Activated naive CD8-positive, alpha-beta T cell treated with anti-CD3 and anti-CD28 coated beads, Interleukin-2, amount 10 ng/mL, durations not matched to agents 7 days and 5 days (primary cell): ENCODE results near the gene UBE2S. TPM values are rescaled to one million over a fixed set of nuclear protein-coding genes. Genes with fewer than 3 reads are reported as not detected.
"Not testable (repeated sequence)": the region's sequence is repeated elsewhere in the genome, so short reads cannot be mapped to it uniquely, and the experiment has no call there.

ENCODE experiments used
- ATAC-seq: fragments of 150-1000 bp; cut with Tn5 transposase; one replicate; pipeline ENCODE4 v1.10.0; 2021; ENCODE audit warnings: low read depth, moderate library complexity
- POLR2A ChIA-PET: fragments of 350-600 bp; sonication (Branson Sonifier 250); formaldehyde crosslinking; loops from one replicate; lab custom pipeline; 2021; ENCODE audit warnings: antibody characterized with exemption; lab: Charles Lee
- DNase-seq: peaks from one replicate; pipeline ENCODE4 v3.0.0; 2021
- H3K27ac Mint-ChIP-seq: one replicate; pipeline ENCODE4 v1.8.0; 2022; ENCODE audit warnings: mild to moderate bottlenecking, mixed read lengths
- H3K27me3 Mint-ChIP-seq: one replicate; pipeline ENCODE4 v1.8.0; 2022; ENCODE audit warnings: mild to moderate bottlenecking, moderate library complexity, mixed read lengths
- H3K36me3 Mint-ChIP-seq: one replicate; pipeline ENCODE4 v1.8.0; 2021; ENCODE audit warnings: mild to moderate bottlenecking, mixed read lengths
- H3K4me1 Mint-ChIP-seq: one replicate; pipeline ENCODE4 v1.8.0; 2021; ENCODE audit warnings: mixed read lengths
- H3K4me3 Mint-ChIP-seq: one replicate; pipeline ENCODE4 v1.8.0; 2022; ENCODE audit warnings: mild to moderate bottlenecking, moderate library complexity, mixed read lengths
- H3K9me3 Mint-ChIP-seq: one replicate; pipeline ENCODE4 v1.8.0; 2021; ENCODE audit warnings: mixed read lengths
- total RNA-seq, 2 experiments: library from RNA; stranded (reverse); gene quantifications; one replicate each; pipeline ENCODE4 v1.2.3, GENCODE V29; 2021

The UBE2S gene
- total RNA-seq, 2 experiments from 2014 or later = 184 to 203 TPM

DNA sequence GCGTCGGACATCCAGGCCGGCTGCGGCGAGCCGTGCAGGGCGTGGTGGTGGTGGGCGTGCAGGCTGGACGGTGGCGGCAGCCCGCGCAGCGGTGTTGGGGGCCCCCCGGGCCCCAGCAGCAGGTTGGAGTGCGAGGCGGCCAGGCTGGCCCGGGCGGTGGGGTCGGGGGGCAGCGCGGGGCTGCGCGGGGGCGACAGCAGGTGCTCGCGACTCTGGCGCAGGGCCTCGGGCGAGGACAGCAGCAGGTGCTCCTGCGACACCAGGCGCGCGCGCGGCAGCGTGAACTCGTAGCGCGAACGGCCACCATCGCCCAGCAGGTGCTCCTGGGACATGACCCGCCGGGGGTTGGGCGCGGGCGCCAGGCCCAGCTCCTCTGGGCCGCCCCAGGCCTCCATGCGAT lies 25.7 kb upstream of the UBE2S start:
- H3K4me1 Mint-ChIP-seq = no peaks in the 10 kb centered on the region
- no peaks in the 10 kb centered on the region for H3K36me3 Mint-ChIP-seq
- H3K9me3 Mint-ChIP-seq = no peaks in the 10 kb centered on the region
- peaks cover 19% of the 10 kb centered on the region for H3K27me3 Mint-ChIP-seq
- no peak overlapping the region for H3K27ac Mint-ChIP-seq
- DNase-seq (no peak), ATAC-seq (no peak)
- no peak overlapping the region for H3K4me3 Mint-ChIP-seq
- POLR2A ChIA-PET = no interaction called here

DNA sequence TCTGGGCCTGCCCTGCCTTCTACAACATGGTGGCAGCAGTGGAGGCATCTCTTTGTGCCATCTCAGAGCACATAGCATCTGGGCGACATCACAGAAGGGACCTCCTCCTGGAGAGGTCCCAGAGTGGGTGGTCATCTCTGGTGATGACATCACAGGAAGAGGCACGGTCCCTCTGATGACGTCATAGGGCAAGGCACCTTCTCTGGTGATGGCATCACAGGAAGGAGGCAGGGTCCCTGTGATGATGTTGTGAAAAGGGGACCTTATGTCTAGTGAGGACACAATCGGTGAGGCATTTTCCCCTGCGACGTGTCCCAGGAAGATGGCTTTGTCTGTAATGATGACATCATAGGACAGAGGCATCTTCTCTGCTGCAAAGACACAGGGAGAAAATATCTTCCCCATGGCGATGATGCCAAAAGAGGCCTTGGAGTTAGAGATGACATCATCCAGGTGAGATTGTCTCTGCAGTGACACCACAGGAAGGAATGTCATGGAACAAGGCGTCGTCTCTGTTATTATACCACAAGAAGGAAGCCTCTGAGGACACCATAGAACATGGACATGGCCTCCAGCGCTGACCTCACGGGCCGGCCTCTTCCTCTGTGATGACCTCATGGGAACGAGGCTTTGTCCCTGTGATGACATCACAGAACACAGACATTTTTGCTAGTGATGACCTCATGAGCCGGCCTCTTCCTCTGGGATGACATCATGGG lies 24.8 kb upstream of the UBE2S start:
- no peak for ATAC-seq

DNA sequence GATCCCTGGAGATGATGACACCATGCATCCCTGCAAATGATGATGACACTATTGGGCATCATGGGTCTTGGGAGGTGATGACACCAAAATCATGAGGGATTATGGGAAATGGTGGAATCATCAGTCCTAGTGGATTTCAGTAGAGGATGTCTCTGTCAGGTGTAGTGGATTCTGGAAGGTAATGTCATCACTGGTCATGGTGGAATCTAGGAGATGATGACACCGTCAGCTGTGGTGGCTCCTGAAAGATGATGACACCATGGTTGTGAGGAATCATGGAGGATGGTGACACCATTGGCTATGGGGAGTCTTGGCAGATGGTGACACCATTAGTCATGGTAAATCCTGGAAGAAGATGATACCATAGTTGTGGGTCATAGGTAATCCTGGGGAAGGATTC lies 23.6 kb upstream of the UBE2S start:
- Mint-ChIP-seq H3K4me1 (no peaks in the 10 kb centered on the region), H3K4me3 (no peak overlapping the region), H3K36me3 (no peaks in the 10 kb centered on the region), H3K9me3 (no peaks in the 10 kb centered on the region), H3K27me3 (peaks cover 8% of the 10 kb centered on the region), H3K27ac (no peak overlapping the region)
- ATAC-seq (no peak), DNase-seq (no peak)
- POLR2A ChIA-PET = no interaction called here

More for the DNA sequence above, 24.8 kb upstream of the UBE2S start:
- H3K36me3 Mint-ChIP-seq = no peaks in the 10 kb centered on the region
- no peak for DNase-seq
- no peaks in the 10 kb centered on the region for H3K9me3 Mint-ChIP-seq
- peaks cover 15% of the 10 kb centered on the region for H3K27me3 Mint-ChIP-seq
- H3K27ac Mint-ChIP-seq = no peak overlapping the region
- POLR2A ChIA-PET = no interaction called here
- no peaks in the 10 kb centered on the region for H3K4me1 Mint-ChIP-seq
- H3K4me3 Mint-ChIP-seq = no peak overlapping the region

DNA sequence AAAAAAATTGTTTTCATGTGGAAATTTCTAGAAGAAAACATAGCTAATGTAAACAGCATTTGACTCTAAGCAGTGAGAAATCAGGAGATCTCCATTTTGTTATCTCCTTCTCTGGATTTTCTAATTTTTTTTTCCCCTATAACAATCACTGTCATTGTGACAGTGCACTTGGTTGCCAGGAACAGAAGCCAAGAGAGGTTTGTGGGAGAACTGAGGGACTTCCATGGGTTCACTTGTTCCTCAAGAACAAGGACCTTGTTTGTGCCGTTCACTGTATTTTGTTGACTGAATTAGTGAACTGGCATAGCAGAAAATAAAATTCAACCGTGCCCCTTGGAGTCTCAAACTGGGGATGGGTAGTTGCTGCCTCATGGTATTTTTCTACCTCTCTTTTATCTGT lies 18.5 kb upstream of the UBE2S start:
- POLR2A ChIA-PET = interaction anchor here (0.6 to 0.7 kb wide), 2 partner anchors 137 to 911 kb away, joined by 3 to 4 read pairs; no protein-coding TSS in a partner anchor
- Mint-ChIP-seq H3K9me3 (no peaks in the 10 kb centered on the region), H3K4me3 (no peak overlapping the region), H3K27me3 (peaks cover 13% of the 10 kb centered on the region), H3K27ac (no peak overlapping the region), H3K36me3 (no peaks in the 10 kb centered on the region), H3K4me1 (peaks cover 7% of the 10 kb centered on the region)
- no peak for ATAC-seq
- DNase-seq = no peak

DNA sequence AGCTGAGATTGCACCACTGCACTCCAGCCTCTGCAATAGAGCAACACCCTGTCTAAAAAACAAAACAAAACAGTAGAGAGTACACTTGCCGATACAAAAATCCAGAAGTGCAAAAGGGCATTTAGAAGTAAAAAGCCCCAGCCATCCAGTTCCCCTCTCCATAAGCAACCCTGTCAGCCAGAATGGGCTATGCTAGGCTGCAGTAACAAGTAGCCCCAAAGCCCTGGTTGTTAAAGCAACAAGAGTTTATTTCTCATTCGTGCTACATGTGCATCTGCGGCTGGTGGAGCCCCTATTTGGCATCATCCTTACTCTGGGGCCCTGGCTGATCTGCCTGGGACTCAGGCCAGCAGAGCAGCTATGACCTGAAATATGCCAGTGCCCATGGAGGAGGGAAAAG lies 16.9 kb upstream of the UBE2S start:
- Mint-ChIP-seq H3K27me3 (peaks cover 16% of the 10 kb centered on the region), H3K4me1 (peaks cover 10% of the 10 kb centered on the region), H3K4me3 (no peak overlapping the region), H3K27ac (no peak overlapping the region), H3K9me3 (no peaks in the 10 kb centered on the region), H3K36me3 (no peaks in the 10 kb centered on the region)
- POLR2A ChIA-PET = no interaction called here
- no peak for ATAC-seq
- DNase-seq = no peak

DNA sequence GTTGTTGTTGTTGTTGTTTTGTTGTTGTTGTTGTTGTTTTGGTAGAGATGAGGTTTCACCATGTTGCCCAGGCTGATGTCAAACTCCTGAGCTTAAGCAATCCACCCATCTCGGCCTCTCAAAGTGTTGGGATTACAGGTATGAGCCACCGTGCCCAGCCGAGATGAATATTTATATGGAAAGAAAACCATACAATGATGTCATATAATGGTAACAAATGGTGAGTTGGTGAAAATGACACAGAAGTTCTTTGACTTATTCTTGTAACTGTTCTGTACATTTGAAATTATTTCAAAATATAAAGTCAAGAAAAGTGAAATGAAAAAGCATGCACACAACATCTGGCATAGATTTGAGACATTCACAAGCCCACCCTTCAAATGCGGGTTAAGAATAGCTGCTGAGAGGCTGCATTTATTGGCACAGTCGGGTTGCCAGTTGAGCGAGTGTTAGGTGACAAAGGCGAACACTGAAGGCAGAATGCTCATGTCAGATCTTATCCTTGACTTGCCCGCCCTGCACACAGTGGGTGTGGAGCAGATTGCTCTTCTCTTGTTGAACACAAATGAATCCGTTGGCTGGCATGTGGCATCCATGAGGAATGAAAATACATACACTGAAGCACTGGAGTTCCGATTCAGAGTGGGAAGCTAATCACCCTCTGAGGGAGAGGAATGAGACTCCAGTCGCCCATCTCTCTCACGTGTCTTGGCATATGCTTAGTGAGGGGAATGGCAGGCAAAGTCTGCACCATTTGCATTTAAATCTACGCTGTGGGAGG lies 15.8 kb upstream of the UBE2S start:
- Mint-ChIP-seq H3K4me3 (no peak overlapping the region), H3K27ac (no peak overlapping the region)
- POLR2A ChIA-PET = no interaction called here

DNA sequence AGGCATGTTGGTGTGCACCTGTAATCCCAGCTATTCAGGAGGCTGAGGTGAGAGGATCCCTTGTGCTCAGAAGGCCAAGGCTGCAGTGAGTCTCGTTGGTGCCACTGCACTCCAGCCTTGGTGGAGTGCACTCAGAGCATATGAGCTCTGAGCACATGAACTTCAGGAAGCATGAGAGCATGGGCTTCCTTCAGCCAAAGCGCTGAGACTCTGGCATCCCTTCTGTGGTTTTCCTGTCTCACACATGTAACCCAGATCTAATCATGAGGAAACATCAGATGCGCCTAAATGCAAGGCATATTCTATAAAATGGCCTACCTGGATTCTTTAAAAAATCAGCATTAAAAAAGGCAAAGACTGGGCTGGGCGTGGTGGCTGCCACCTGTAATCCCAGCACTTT lies 13.7 kb upstream of the UBE2S start:
- ATAC-seq = peak; percentile 83
- not testable (repeated sequence) for H3K36me3 Mint-ChIP-seq, H3K4me1 Mint-ChIP-seq, DNase-seq, H3K27ac Mint-ChIP-seq, H3K9me3 Mint-ChIP-seq
- Mint-ChIP-seq H3K4me3 (peak overlapping the region; percentile 33), H3K27me3 (peaks cover 18% of the 10 kb centered on the region)
- POLR2A ChIA-PET = interaction anchor here (0.6 to 0.8 kb wide), 3 partner anchors 12 to 214 kb away, joined by 3 to 6 read pairs (median 3); partner anchors contain the start of gene UBE2S

More for the DNA sequence above, 15.8 kb upstream of the UBE2S start:
- Mint-ChIP-seq H3K9me3 (no peaks in the 10 kb centered on the region), H3K27me3 (peaks cover 16% of the 10 kb centered on the region), H3K4me1 (peaks cover 10% of the 10 kb centered on the region), H3K36me3 (no peaks in the 10 kb centered on the region)
- ATAC-seq (no peak), DNase-seq (no peak)

DNA sequence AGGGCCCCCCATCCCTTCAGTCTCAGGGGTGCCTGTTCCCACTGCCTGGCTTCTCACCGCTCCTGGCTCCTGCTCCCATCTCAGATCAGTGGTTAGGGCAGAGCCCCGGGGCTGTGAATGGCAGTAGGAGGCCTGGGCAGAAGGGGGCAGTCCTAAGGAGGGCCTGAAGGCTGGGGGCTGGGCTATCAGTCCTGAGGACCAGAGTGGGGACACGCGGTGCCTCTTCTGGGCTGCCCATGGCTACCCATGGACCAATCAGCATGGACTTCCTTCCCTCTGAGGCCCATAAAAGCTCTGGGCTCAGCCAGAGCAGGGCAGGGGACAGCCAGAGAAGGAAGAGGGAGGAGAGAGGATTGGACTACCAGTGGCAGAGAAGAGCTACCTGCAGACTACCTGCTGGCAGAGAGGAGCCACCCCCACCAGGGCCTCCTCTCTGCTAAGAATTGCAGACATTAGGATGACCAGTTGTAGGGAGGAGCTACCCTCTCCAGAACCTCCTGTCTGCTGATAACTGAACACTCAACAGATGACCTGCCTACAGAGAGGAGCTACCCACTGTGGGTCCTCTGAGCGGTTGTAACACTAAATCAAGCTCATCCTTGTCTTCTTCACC lies 12.1 kb upstream of the UBE2S start:
- peaks cover 19% of the 10 kb centered on the region for H3K27me3 Mint-ChIP-seq
- ATAC-seq (no peak), DNase-seq (no peak)
- no peaks in the 10 kb centered on the region for H3K36me3 Mint-ChIP-seq
- no peak overlapping the region for H3K4me3 Mint-ChIP-seq
- POLR2A ChIA-PET = interaction anchor here (1.2 kb wide), 1 partner anchor 12 kb away, joined by 4 read pairs; the partner anchor contains the start of gene UBE2S
- H3K27ac Mint-ChIP-seq = no peak overlapping the region
- peaks cover 10% of the 10 kb centered on the region for H3K4me1 Mint-ChIP-seq
- no peaks in the 10 kb centered on the region for H3K9me3 Mint-ChIP-seq

DNA sequence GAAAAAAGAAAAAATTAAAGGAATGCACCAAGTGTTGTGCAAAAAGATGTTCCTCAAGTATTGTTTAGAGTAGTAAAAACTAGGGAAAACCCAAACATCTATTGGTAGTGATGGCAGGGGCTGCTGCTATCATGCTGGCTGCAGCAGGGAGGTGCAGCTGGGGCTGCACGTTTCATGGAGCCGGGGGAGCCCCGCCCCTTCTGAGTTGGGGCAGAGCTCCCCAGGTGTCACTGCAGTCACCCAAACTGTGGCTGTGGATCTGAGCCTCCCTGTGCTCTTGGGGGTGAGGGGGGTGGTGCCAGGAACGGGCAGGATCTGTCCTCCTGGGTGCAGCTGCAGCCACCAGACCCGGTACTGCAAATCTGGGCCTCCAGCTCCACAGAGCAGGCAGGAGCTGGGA lies 11.5 kb upstream of the UBE2S start:
- no peak for DNase-seq
- H3K27ac Mint-ChIP-seq = no peak overlapping the region
- POLR2A ChIA-PET = interaction anchor here (1.1 to 1.2 kb wide), 2 partner anchors 12 to 75 kb away, joined by 4 to 7 read pairs; partner anchors contain the start of gene UBE2S

DNA sequence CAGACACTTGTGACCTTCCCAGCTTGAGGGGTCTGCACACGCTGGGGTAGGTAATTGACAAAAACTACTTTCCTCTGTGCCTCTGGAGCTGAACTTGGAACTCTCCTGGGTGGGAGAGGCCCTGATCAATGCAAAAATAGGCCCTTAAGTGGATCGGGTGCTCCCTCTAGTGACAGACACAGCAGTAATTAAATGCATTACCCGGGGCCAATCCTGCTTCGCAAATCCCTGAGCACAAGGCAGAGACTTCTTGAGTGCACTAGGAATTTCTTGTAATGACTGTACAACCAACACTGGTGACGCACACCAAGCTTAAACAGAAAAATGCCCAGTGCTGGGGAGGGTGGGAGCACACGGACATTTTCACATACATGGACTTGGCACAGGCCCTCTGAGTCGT lies 10.6 kb upstream of the UBE2S start:
- no peaks in the 10 kb centered on the region for H3K36me3 Mint-ChIP-seq
- peaks cover 10% of the 10 kb centered on the region for H3K4me1 Mint-ChIP-seq
- ATAC-seq (peak; percentile 69), DNase-seq (no peak)
- peaks cover 20% of the 10 kb centered on the region for H3K27me3 Mint-ChIP-seq
- POLR2A ChIA-PET = interaction anchor here (1.1 kb wide), 2 partner anchors 11 to 76 kb away, joined by 4 to 7 read pairs; no protein-coding TSS in a partner anchor
- H3K27ac Mint-ChIP-seq = no peak overlapping the region
- no peaks in the 10 kb centered on the region for H3K9me3 Mint-ChIP-seq
- H3K4me3 Mint-ChIP-seq = no peak overlapping the region

More for the DNA sequence above, 11.5 kb upstream of the UBE2S start:
- no peaks in the 10 kb centered on the region for H3K36me3 Mint-ChIP-seq
- no peaks in the 10 kb centered on the region for H3K9me3 Mint-ChIP-seq
- H3K4me1 Mint-ChIP-seq = peaks cover 10% of the 10 kb centered on the region
- peaks cover 17% of the 10 kb centered on the region for H3K27me3 Mint-ChIP-seq
- no peak overlapping the region for H3K4me3 Mint-ChIP-seq
- no peak for ATAC-seq

DNA sequence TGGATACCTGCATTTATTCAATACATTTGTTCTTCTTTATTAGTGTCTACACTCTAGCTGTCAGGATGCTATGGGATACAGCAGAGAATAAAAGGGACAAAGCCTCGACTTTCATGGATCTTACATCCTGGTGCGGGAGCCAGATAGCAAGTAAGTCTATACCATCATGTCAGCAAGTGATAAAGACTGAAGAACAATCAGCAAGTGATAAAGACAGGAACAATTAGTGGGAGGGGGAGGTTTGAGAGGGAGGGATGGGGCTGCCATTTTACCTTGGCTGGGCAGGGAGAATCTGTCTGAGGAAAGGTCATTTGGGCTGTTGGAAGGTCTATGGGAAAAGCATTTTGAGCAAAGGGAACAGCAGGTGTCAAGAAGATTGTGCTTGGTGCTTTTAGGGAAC lies 2.6 kb upstream of the UBE2S start:
- DNase-seq (no peak), ATAC-seq (no peak)
- Mint-ChIP-seq H3K27me3 (peaks cover 9% of the 10 kb centered on the region), H3K4me3 (no peak overlapping the region), H3K9me3 (peaks cover 12% of the 10 kb centered on the region), H3K4me1 (peaks cover 23% of the 10 kb centered on the region), H3K36me3 (peaks cover 28% of the 10 kb centered on the region), H3K27ac (peak overlapping the region; percentile 48)
- POLR2A ChIA-PET = interaction anchor here (0.9 kb wide), 1 partner anchor 11 kb away, joined by 3 read pairs; no protein-coding TSS in a partner anchor

DNA sequence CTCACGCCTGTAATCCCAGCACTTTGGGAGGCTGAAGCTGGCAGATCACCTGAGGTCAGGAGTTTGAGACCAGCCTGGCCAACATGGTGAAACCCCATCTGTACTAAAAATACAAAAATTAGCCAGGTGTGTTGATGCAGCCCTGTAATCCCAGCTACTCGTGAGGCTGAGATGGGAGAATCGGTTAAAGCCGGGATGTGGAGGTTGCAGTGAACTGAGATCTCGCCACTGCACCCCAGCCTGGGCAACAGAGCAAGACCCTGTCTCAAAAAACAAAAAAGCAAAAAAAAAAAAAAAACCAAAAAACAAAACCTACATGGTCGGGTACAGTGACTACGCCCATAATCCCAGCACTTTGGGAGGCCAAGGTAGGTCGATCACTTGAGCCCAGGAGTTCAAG lies 1.6 kb upstream of the UBE2S start:
- H3K27me3 Mint-ChIP-seq, ATAC-seq, DNase-seq: not testable (repeated sequence)
- POLR2A ChIA-PET = interaction anchor here (0.7 to 12.9 kb wide), 13 partner anchors 10 to 1541 kb away, joined by 3 to 211 read pairs (median 4); partner anchors contain the start of genes KMT5C, MYADM, PPP1R12C and PPP6R1
- peaks cover 29% of the 10 kb centered on the region for H3K36me3 Mint-ChIP-seq
- peak overlapping the region; percentile 99 for H3K27ac Mint-ChIP-seq
- peaks cover 24% of the 10 kb centered on the region for H3K4me1 Mint-ChIP-seq
- H3K9me3 Mint-ChIP-seq = peaks cover 12% of the 10 kb centered on the region
- peak overlapping the region; percentile 95 for H3K4me3 Mint-ChIP-seq

DNA sequence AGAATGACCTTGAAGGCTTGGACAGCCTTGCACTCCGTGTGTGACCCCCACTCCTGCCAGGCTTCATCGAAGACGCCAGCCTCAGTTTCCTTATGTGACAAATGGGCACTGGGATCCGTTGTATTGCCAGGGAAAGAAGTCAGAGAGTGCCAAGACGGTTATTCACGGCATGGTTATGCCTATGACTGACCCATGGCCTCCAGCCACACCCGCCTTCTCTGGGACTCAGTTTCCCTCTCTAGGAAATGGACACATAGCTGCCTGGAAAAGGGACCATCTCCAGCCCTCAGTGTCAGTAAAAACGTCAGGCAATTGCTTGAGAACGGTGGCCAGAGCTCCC lies 915 bp upstream of the UBE2S start:
- peaks cover 34% of the 10 kb centered on the region for H3K36me3 Mint-ChIP-seq
- ATAC-seq = no peak

More for the DNA sequence above, 915 bp upstream of the UBE2S start:
- no peak for DNase-seq
- Mint-ChIP-seq H3K9me3 (peaks cover 12% of the 10 kb centered on the region), H3K4me3 (peak overlapping the region; percentile 95), H3K27ac (peak overlapping the region; percentile 99), H3K4me1 (peaks cover 29% of the 10 kb centered on the region), H3K27me3 (peaks cover 2% of the 10 kb centered on the region)
- POLR2A ChIA-PET = interaction anchor here (0.5 to 12.9 kb wide), 13 partner anchors 9 to 1272 kb away, joined by 3 to 211 read pairs (median 4); partner anchors contain the start of genes KMT5C, PPP1R12C, PPP6R1 and RPL28
